Liver (tissue), 9 donors: ENCODE measurements around the gene RDH12. TPM values are rescaled to one million over a fixed set of nuclear protein-coding genes. Genes with fewer than 3 reads are reported as not detected.

Experiments
- DNase-seq: peaks from one replicate; pipeline ENCODE4 v3.0.0-alpha.2; 2017; ENCODE audit warnings: low spot score
- H3K27ac ChIP-seq, 2 donors: one replicate each; pipeline ENCODE4 v1.7.0; 2013; ENCODE audit warnings: inconsistent platforms in 2 of 2, low read length in 2 of 2, control low read depth in 1 of 2, low read depth in 1 of 2, mild to moderate bottlenecking in 1 of 2
- H3K27me3 ChIP-seq, 4 donors: one replicate each; pipeline versions ENCODE4 v1.6.1 to v1.7.0; 2013; ENCODE audit warnings: low read length in 3 of 4, inconsistent platforms in 1 of 4, mild to moderate bottlenecking in 1 of 4, moderate library complexity in 1 of 4; ENCODE audit not compliant: control insufficient read depth in 4 of 4, insufficient read depth in 4 of 4
- H3K36me3 ChIP-seq, 4 donors: one replicate each; pipeline versions ENCODE4 v1.6.1 to v1.7.0; 2013; ENCODE audit warnings: low read length in 3 of 4, mild to moderate bottlenecking in 3 of 4, low read depth in 1 of 4, moderate library complexity in 1 of 4; ENCODE audit not compliant: control insufficient read depth in 4 of 4, insufficient read depth in 3 of 4
- H3K4me1 ChIP-seq, 4 donors: one replicate each; pipeline versions ENCODE4 v1.6.1 to v1.7.0; 2013; ENCODE audit warnings: low read length in 3 of 4, mild to moderate bottlenecking in 3 of 4, moderate library complexity in 1 of 4; ENCODE audit not compliant: control insufficient read depth in 4 of 4, insufficient read depth in 4 of 4
- H3K4me3 ChIP-seq, 3 donors: one replicate each; pipeline versions ENCODE4 v1.6.1 to v1.7.0; 2013; ENCODE audit warnings: low read length in 3 of 3, control low read depth in 1 of 3, low read depth in 1 of 3, mild to moderate bottlenecking in 1 of 3
- H3K9ac ChIP-seq, 2 donors: one replicate each; pipeline ENCODE4 v1.7.0; 2013; ENCODE audit warnings: low read length in 2 of 2, mild to moderate bottlenecking in 2 of 2, moderate library complexity in 2 of 2, control low read depth in 1 of 2, low read depth in 1 of 2
- H3K9me3 ChIP-seq, 4 donors: one replicate each; pipeline versions ENCODE4 v1.6.1 to v1.7.0; 2013; ENCODE audit warnings: low read length in 3 of 4; ENCODE audit not compliant: control insufficient read depth in 4 of 4
- CTCF ChIP-seq: fragments of 150-350 bp; IDR thresholded peaks from 2 replicates; pipeline ENCODE4 v1.5.1; 2017; ENCODE audit warnings: improper control_type of control experiment, low read depth, low read length; ENCODE audit not compliant: missing input control
- EGR1 ChIP-seq, 2 donors: IDR thresholded peaks; 2 replicates each; pipeline ENCODE4 v1.6.1; 2016 to 2018; ENCODE audit warnings: antibody characterized with exemption in 2 of 2, low read depth in 2 of 2
- FOXA1 ChIP-seq: IDR thresholded peaks from 2 replicates; pipeline ENCODE4 v1.6.1; 2016; ENCODE audit warnings: antibody characterized with exemption
- FOXA2 ChIP-seq: IDR thresholded peaks from 2 replicates; pipeline ENCODE4 v1.6.1; 2016; ENCODE audit warnings: antibody characterized with exemption
- GABPA ChIP-seq, 2 donors: IDR thresholded peaks in 1 of 2; conservative IDR thresholded peaks in 1 of 2; 2 replicates each; pipeline ENCODE4 v1.6.1; 2016; ENCODE audit warnings: antibody characterized with exemption in 2 of 2, mild to moderate bottlenecking in 1 of 2, moderate library complexity in 1 of 2
- HNF4A ChIP-seq, 2 donors: conservative IDR thresholded peaks; 2 replicates each; pipeline ENCODE4 v1.6.1; 2016; ENCODE audit warnings: antibody characterized with exemption in 2 of 2, mild to moderate bottlenecking in 2 of 2
- JUND ChIP-seq, 2 donors: IDR thresholded peaks; 2 replicates each; pipeline ENCODE4 v1.6.1; 2016; ENCODE audit warnings: antibody characterized with exemption in 2 of 2
- MAX ChIP-seq: IDR thresholded peaks from 2 replicates; pipeline ENCODE4 v1.6.1; 2016; ENCODE audit warnings: antibody characterized with exemption
- NR2F2 ChIP-seq: IDR thresholded peaks from 2 replicates; pipeline ENCODE4 v1.6.1; 2016; ENCODE audit warnings: antibody characterized with exemption
- RAD21 ChIP-seq, 2 donors: IDR thresholded peaks; 2 replicates each; pipeline ENCODE4 v1.6.1; 2016; ENCODE audit warnings: antibody characterized with exemption in 2 of 2, mild to moderate bottlenecking in 2 of 2
- RXRA ChIP-seq, 2 donors: IDR thresholded peaks; 2 replicates each; pipeline ENCODE4 v1.6.1; 2017 to 2018; ENCODE audit warnings: antibody characterized with exemption in 2 of 2, mild to moderate bottlenecking in 1 of 2
- YY1 ChIP-seq: IDR thresholded peaks from 2 replicates; pipeline ENCODE4 v1.6.1; 2016; ENCODE audit warnings: antibody characterized with exemption, mild to moderate bottlenecking
- WGBS: extraction: QIAGEN DNeasy Blood & Tissue Kit; methylation state at CpG from one replicate; pipeline ENCODE4 v1.1.7; 2013; 5-methylcytosine and 5-hydroxymethylcytosine counted together
- polyA plus RNA-seq, 2 donors: library from polyadenylated mRNA; stranded (reverse) in 1 of 2; unstranded in 1 of 2; fragments of 200-250 nt in 1 of 2; fragments of >200 nt in 1 of 2; fragmentation: Nextera tagmentation in 1 of 2; extraction: Ambion mirVana in 1 of 2; gene quantifications; one replicate each; pipeline versions ENCODE4 v1.2.1 to v1.2.3, GENCODE V29; 2013 to 2015
- total RNA-seq, 2 donors: library from RNA; depleted of rRNA; stranded (reverse); fragments of >200 nt; gene quantifications; one replicate each; pipeline ENCODE4 v1.2.3, GENCODE V29; 2014
- TF ChIP-seq, protein P1 (sequence below): IDR thresholded peaks from 2 replicates; pipeline ENCODE4 v1.6.1; 2016; ENCODE audit warnings: antibody characterized with exemption
- donor health status: healthy.
- donor health status: healthy.
- donor health status: healthy.
- donor health status: healthy.
- donor health status: healthy.

RDH12 gene
- total and polyA plus RNA-seq, 4 donors: 0.09 to 3.4 (median 0.91) TPM

DNA sequence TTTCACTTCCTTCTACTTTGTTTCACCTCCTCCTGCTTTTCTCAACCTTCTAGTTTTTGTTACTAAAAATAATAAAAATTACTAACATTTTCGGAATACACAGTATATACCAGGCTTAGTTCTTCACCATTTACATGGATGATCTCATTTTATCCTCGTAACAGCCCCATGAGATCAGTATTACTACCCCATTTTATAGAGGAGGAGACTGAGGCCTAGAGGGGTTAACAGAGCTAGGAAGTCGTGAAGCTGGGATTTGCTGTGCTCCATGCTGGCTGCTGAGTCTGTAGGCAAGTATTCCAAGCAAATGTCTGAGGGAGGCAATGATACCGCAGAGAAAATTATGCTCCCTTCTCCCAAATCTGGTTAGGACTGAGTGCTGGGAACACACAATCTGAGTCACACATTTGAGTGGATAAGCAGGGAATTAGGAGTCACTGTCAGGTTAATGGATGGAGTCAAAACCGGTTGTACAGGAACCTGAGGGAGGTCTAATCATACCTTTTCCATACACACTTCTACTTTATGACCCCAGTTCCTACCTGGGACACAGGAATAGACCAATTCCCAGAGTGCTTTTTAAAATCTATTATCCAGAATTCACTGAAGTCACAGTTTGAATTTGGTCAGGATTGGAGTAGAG, 63.6 kb downstream of the RDH12 start:
- 87% methylated on average over 5 of the region's 5 CpGs for WGBS

DNA sequence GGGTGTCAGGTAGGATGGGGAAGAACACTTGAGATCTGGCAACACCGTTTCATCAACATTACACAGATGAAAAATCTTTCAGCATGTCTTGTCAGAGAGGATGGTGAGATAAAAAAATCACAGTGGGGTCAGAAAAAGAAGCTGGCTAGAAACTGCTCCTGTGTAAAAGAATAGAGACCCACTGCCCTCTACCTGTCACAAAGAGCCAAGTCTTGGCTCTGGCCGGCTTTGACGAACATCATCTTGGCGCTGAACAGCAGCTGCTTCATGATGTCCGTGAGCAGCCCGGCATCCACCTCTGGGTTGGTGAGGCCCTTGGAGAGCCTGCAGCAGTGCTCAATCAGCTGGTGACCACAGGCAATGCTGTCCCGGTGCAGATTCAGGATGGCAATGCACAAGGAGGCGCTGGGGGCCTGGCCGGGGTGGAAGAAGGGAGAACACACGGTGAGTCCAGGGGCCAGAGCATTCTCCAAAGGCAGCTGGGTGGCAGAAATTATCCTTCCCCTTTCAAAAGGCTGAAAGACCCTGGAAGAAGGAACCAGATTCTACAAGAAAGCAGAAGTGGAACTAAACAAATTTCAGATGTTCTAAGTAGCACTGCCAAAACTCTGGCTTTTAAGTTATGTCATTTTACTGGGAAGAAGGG, 64.5 kb downstream of the RDH12 start:
- peak; percentile 45 to 46 for TF ChIP-seq RAD21 (IDR thresholded peaks at IDR 0.05)
- no peak for TF ChIP-seq YY1
- TF ChIP-seq CTCF: peak; percentile 10
- no peak overlapping the region for H3K9ac ChIP-seq
- DNase-seq: no peak
- H3K27ac ChIP-seq: no peak overlapping the region
- WGBS: 77% methylated on average over 10 of the region's 10 CpGs
- H3K36me3 ChIP-seq: peaks cover 8 to 61% (median 38%) of the 10 kb centered on the region in 4 donors
- H3K9me3 ChIP-seq: no peaks in the 10 kb centered on the region
- H3K27me3 ChIP-seq: no peaks in the 10 kb centered on the region
- no peaks in the 10 kb centered on the region for H3K4me1 ChIP-seq
- no peak overlapping the region for H3K4me3 ChIP-seq

More for the DNA sequence above, 63.6 kb downstream of the RDH12 start:
- Histone ChIP-seq H3K9me3 (no peaks in the 10 kb centered on the region), H3K4me1 (no peaks in the 10 kb centered on the region), H3K4me3 (no peak overlapping the region), H3K27me3 (no peaks in the 10 kb centered on the region), H3K27ac (no peak overlapping the region), H3K36me3 (peaks cover 6 to 62% (median 39%) of the 10 kb centered on the region in 4 donors), H3K9ac (no peak overlapping the region)
- TF ChIP-seq FOXA2 (no peak), JUND (IDR thresholded peaks at IDR 0.05) (no peak), NR2F2 (no peak), GABPA (IDR thresholded peaks at IDR 0.05 in 1 of 2, conservative IDR thresholded peaks at IDR 0.05 in 1 of 2) (no peak), YY1 (no peak), RXRA (IDR thresholded peaks at IDR 0.05) (no peak), HNF4A (conservative IDR thresholded peaks at IDR 0.05) (no peak), CTCF (no peak), MAX (no peak), EGR1 (IDR thresholded peaks at IDR 0.05; ENCODE audit: low read depth in 2 of 2) (no peak), FOXA1 (no peak)
- TF ChIP-seq, protein P1, sequence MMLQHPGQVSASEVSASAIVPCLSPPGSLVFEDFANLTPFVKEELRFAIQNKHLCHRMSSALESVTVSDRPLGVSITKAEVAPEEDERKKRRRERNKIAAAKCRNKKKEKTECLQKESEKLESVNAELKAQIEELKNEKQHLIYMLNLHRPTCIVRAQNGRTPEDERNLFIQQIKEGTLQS: no peak
- DNase-seq: no peak
